Large intestine (tissue), 3 donors: ENCODE data around the gene BCAS4. TPM values are rescaled to one million over a fixed set of nuclear protein-coding genes. Genes with fewer than 3 reads are reported as not detected.

ENCODE experiments used
- DNase-seq, 2 donors: peaks; one replicate each; pipeline versions ENCODE4 v3.0.0 to v3.0.0-alpha.2; 2013
- H3K27ac ChIP-seq: one replicate; pipeline ENCODE4 v1.5.1; 2013; ENCODE audit warnings: low read length
- H3K27me3 ChIP-seq: 2 replicates; pipeline ENCODE4 v1.6.1; 2013; ENCODE audit warnings: low read length; ENCODE audit not compliant: control insufficient read depth, insufficient read depth
- H3K36me3 ChIP-seq: 2 replicates; pipeline ENCODE4 v1.6.1; 2013; ENCODE audit warnings: low read length; ENCODE audit not compliant: control insufficient read depth, insufficient read depth
- H3K4me1 ChIP-seq: one replicate; pipeline ENCODE4 v1.6.1; 2013; ENCODE audit warnings: low read length; ENCODE audit not compliant: control insufficient read depth, insufficient read depth
- H3K4me3 ChIP-seq: one replicate; pipeline ENCODE4 v1.5.1; 2013; ENCODE audit warnings: low read length
- H3K9me3 ChIP-seq: one replicate; pipeline ENCODE4 v1.6.1; 2013; ENCODE audit warnings: mild to moderate bottlenecking, low read depth, low read length, moderate library complexity; ENCODE audit not compliant: control insufficient read depth
- WGBS: methylation state at CpG from one replicate; pipeline ENCODE4 v1.1.5; 2013; ENCODE audit warnings: low lambda C conversion rate; ENCODE audit not compliant: insufficient coverage; 5-methylcytosine and 5-hydroxymethylcytosine counted together
- polyA plus RNA-seq: library from polyadenylated mRNA; unstranded; fragments of 120-200 nt; gene quantifications from one replicate; pipeline ENCODE4 v1.2.1, GENCODE V29; 2013

BCAS4 gene
- polyA plus RNA-seq, 1 donor, result 3.4 TPM

- H3K4me3 ChIP-seq, result no peak overlapping the region
- no CpG with 5 or more reads among the region's 4 CpGs for WGBS
- DNase-seq, result no peak
- H3K27me3 ChIP-seq, result no peaks in the 10 kb centered on the region
- H3K4me1 ChIP-seq, result no peaks in the 10 kb centered on the region
- H3K9me3 ChIP-seq, result no peaks in the 10 kb centered on the region
- H3K36me3 ChIP-seq, result no peaks in the 10 kb centered on the region
- no peak overlapping the region for H3K27ac ChIP-seq
Measured at GRCh38 chr20:50810063-50810462, 15.2 kb downstream of the BCAS4 start.

DNA sequence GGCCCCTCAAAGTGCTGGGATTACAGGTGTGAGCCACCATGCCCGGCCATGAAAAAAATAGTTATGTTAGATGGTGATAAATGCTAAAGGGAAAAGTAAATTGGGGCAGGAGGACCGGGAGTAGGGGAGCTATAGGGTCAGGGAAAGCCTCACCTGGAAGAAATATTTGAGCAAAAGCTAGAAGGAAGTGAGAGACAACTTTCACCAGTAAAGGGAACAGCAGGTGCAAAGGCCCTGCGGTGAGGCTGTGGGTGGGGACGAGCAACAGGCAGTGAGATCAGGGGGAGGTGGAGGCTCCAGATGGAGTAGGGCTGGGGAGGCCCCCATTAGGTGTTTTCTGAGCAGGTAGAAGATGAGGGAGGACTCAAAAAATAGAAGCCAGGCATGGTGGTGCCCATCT, 16.0 kb downstream of the BCAS4 start:
- WGBS, result 100% methylated on average over 1 of the region's 4 CpGs
- Histone ChIP-seq H3K9me3 (no peaks in the 10 kb centered on the region), H3K27me3 (no peaks in the 10 kb centered on the region), H3K4me1 (no peaks in the 10 kb centered on the region), H3K36me3 (no peaks in the 10 kb centered on the region), H3K27ac (no peak overlapping the region), H3K4me3 (no peak overlapping the region)
- DNase-seq, result no peak

DNA sequence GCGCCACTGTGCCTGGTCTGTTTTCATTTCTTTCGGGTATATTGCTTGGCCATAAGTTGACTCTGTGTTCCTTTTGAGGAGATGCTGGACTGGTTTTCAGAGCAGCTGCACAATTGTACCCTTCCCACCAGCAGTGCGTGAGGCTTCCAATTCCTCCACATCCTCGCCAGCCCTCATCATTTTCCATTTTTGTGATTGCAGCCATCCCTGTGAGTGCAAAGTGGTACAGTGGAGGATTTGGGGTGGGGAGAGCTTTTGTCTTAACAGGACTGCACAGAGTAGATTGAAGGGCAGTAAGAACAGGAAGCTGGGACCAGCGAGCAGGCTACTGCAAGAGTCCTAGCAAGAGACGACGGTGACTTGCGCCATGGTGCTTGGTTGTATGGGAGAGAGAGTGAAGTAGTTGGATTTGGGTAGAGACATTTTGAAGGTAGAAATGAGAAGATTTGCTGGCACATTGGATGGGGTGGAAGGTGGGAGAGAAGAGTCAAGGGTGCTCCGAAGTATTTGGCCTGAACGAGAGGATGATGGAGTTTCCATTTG, 18.3 kb downstream of the BCAS4 start:
- DNase-seq, result no peak
- Histone ChIP-seq H3K4me1 (peaks cover 1% of the 10 kb centered on the region), H3K4me3 (no peak overlapping the region), H3K27ac (no peak overlapping the region), H3K27me3 (no peaks in the 10 kb centered on the region), H3K36me3 (no peaks in the 10 kb centered on the region), H3K9me3 (no peaks in the 10 kb centered on the region)
- WGBS, result no CpG with 5 or more reads among the region's 10 CpGs

DNA sequence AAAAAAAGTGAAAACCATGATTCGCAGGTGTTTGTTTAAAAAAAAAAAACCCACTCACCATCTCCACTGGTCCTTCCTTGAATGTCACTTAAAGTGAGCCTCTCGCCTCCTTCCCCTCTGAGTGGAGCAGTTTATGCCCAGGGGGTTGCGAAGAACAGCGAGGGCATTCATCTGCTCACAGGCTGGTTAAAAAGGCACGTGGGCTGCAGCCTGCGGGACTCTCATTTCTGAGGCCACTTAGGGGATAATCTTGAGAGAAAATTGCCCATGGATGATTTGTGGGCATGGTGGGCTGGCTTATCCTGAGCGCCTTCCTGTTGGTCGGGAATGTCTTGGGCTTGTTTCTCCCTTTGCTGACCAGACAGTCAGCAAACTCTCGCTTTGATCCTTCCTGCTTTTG, 18.9 kb downstream of the BCAS4 start:
- no peaks in the 10 kb centered on the region for H3K9me3 ChIP-seq
- no peaks in the 10 kb centered on the region for H3K27me3 ChIP-seq
- no CpG with 5 or more reads among the region's 9 CpGs for WGBS
- H3K36me3 ChIP-seq, result no peaks in the 10 kb centered on the region
- no peak for DNase-seq
- H3K4me3 ChIP-seq, result no peak overlapping the region
- H3K4me1 ChIP-seq, result peaks cover 7% of the 10 kb centered on the region
- H3K27ac ChIP-seq, result no peak overlapping the region

DNA sequence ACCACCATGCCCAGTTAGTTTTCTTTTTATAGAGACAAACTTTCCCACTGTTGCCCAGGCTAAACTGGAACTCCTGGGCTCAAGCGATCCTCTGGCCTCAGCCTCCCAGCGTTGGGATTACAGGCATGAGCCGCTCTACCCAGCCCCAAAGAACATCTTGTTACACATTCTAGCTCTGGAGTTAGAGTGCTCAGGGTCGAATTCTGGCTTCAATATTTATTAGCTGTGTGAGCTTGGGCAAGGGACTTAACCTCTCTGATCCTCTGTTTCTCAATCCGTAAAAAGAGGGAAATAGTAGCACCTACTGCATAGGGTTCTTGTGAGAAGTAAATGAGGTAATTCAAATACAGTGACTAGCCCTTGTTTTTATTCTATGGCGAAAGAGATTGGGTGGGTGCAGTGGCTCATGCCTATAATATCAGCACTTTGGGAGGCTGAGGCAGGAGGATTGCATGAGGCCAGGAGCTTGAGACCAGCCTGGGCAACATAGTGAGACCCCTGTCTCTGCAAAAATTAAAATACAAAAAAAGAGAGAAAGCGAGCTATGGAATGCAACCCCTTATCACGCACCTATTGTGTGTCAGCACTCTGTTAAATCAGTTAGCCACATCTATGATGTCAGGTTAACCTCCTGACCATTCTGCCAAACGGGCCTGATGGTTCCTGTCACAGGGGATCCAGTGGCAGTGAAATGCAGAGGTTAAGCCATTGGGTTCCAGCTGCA, 19.7 kb downstream of the BCAS4 start:
- Histone ChIP-seq H3K36me3 (no peaks in the 10 kb centered on the region), H3K4me1 (peaks cover 7% of the 10 kb centered on the region), H3K9me3 (no peaks in the 10 kb centered on the region), H3K4me3 (no peak overlapping the region), H3K27ac (no peak overlapping the region), H3K27me3 (no peaks in the 10 kb centered on the region)
- 100% methylated on average over 1 of the region's 9 CpGs for WGBS
- no peak for DNase-seq

GRCh38 chr20:50815162-50815989, 20.5 kb downstream of the BCAS4 start:
- Histone ChIP-seq H3K27me3 (no peaks in the 10 kb centered on the region), H3K4me3 (no peak overlapping the region), H3K9me3 (no peaks in the 10 kb centered on the region), H3K4me1 (peaks cover 7% of the 10 kb centered on the region), H3K27ac (no peak overlapping the region), H3K36me3 (no peaks in the 10 kb centered on the region)
- no peak for DNase-seq
- WGBS, result no CpG with 5 or more reads among the region's 15 CpGs

GRCh38 chr20:50817776-50818172, 22.9 kb downstream of the BCAS4 start:
- H3K27ac ChIP-seq, result peak overlapping the region; percentile 29
- no peak for DNase-seq
- H3K36me3 ChIP-seq, result no peaks in the 10 kb centered on the region
- no peak overlapping the region for H3K4me3 ChIP-seq
- WGBS, result no CpG with 5 or more reads among the region's 10 CpGs
- no peaks in the 10 kb centered on the region for H3K9me3 ChIP-seq
- H3K4me1 ChIP-seq, result peaks cover 14% of the 10 kb centered on the region
- no peaks in the 10 kb centered on the region for H3K27me3 ChIP-seq

GRCh38 chr20:50819349-50819748, 24.5 kb downstream of the BCAS4 start:
- no peak for DNase-seq
- Histone ChIP-seq H3K4me1 (peaks cover 14% of the 10 kb centered on the region), H3K36me3 (no peaks in the 10 kb centered on the region), H3K9me3 (no peaks in the 10 kb centered on the region), H3K27me3 (no peaks in the 10 kb centered on the region), H3K4me3 (no peak overlapping the region), H3K27ac (no peak overlapping the region)
- WGBS, result 100% methylated on average over 1 of the region's 8 CpGs

- H3K4me1 ChIP-seq, result peaks cover 14% of the 10 kb centered on the region
- no peak overlapping the region for H3K27ac ChIP-seq
- DNase-seq, result peak in 1 of 2 donors; percentile 6
Measured at GRCh38 chr20:50820515-50821256, 25.8 kb downstream of the BCAS4 start.

GRCh38 chr20:50821257-50821921, 26.5 kb downstream of the BCAS4 start:
- Histone ChIP-seq H3K27me3 (no peaks in the 10 kb centered on the region), H3K9me3 (no peaks in the 10 kb centered on the region), H3K4me3 (no peak overlapping the region), H3K4me1 (peaks cover 14% of the 10 kb centered on the region), H3K27ac (no peak overlapping the region), H3K36me3 (no peaks in the 10 kb centered on the region)
- no CpG with 5 or more reads among the region's 8 CpGs for WGBS
- peak in 1 of 2 donors; percentile 27 for DNase-seq

More at GRCh38 chr20:50820515-50821256, 25.8 kb downstream of the BCAS4 start:
- Histone ChIP-seq H3K36me3 (no peaks in the 10 kb centered on the region), H3K27me3 (no peaks in the 10 kb centered on the region), H3K9me3 (no peaks in the 10 kb centered on the region), H3K4me3 (no peak overlapping the region)
- WGBS, result no CpG with 5 or more reads among the region's 16 CpGs
